SIG-M5 treated with dmso at 0.1 percent for 504 hours (cell line): Measurements from ENCODE around the gene CCDC179.

Experiments used
- DNase-seq: peaks from one replicate; lab custom pipeline; 2025; ENCODE audit not compliant: unreplicated experiment; lab: John Stamatoyannopoulos, UW

The CCDC179 gene

GRCh38 chr11:22808571-22809197 lies 51.6 kb downstream of the CCDC179 start:
- DNase-seq = no peak

DNA sequence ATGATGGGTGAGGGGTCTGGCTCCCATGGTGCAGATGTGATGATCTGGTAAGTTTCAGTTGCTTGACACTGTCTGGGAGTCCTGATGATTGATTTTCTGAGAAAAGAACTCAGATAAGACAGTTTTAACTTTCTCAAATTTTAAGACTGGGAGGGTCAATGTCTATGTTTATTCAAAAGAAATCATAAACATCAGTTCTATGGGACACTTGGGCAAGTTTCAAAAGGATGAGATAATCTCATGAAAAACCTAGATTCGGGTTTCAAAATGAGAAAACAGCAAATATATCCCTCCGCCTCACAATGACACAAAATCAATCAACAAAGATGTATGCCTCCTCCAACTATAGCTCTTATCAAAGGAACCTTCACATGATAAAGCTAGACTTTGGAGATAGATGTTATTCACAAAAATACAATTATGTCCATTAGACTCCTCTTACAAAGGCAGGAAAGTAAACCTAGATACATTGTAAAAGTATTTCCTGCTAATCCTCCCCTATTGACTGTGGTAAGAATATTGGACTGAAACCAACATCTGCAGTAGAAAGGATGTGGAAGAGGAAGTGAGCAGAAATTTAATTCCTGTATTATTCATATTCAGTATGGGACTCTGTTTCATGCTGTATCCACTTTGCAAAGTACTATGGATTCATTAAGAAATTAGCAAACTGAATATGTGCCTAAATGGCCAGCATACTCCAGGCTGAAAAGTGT lies 52.3 kb downstream of the CCDC179 start:
- no peak for DNase-seq

- no peak for DNase-seq
Measured at GRCh38 chr11:22807391-22807790, 52.9 kb downstream of the CCDC179 start.

DNA sequence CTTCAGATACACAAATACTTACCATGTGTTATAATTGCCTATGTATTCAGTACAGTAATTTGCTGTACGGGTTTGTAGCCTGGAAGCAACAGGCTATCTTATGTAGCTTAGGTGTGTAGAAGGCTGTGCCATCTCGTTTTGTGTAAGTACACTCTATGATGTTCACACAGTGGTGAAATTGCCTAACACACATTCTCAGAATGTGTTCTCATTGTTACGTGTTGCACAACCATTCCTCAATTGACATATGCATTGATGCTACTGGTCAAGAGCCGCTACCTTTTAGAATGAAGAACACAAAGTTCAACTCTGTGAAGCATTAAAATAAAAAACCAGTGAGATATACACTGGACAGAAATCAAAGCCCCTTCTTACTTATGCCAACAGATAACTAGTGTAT lies 57.4 kb downstream of the CCDC179 start:
- no peak for DNase-seq

DNA sequence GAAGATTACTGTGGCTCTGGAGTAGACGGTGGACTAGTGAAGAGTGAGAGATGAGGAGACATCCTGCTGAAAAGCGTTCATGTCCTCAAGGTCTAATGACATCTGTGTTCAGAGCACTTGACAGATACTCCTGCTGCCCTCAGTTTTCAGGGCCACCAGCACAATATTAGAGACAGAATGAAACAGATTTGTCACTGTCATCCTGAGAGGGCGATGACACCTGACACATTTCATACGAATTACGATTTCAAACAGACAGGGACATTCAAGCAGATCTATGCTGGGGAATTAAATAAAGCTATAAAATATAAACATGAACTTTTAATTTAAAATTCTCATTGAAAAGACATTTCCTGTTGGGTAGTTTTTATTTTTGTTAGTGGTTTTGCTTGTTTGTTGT lies 59.8 kb downstream of the CCDC179 start:
- no peak for DNase-seq

GRCh38 chr11:22798901-22799300 lies 61.4 kb downstream of the CCDC179 start:
- no peak for DNase-seq

DNA sequence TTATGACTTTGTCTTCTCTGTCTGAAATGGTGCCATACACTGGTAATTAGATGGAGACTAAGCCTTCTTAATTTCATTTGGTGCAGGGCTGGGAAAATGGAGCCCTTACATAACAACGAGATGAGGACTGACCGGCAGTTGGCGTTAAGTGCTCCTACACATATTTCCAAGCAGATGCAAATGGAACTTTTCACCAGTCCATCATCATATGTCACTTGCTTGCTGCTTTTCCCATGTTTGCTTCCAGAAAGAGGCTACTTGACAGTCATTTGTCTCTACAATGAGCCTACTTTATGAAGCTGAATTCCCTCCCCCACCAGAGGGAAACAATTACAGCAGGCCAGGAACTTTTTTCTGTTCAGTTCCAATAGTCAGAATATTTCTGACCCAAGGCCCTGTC lies 63.2 kb downstream of the CCDC179 start:
- DNase-seq = no peak
